ENCODE results near the gene SUSD6.

Gene SUSD6

GRCh38 chr14:69675245-69675583 is 63.8 kb downstream of the SUSD6 start:
- no peak overlapping the region for H3K4me3 ChIP-seq (ENCODE audit: low read length)
- DNase-seq (ENCODE audit: low read depth) = no peak
- TF ChIP-seq CTCF (conservative IDR thresholded peaks at IDR 0.05; ENCODE audit: low read length) = no peak

- TF ChIP-seq CTCF (conservative IDR thresholded peaks at IDR 0.05; ENCODE audit: low read length) = no peak
Observed at GRCh38 chr14:69675877-69676416, 64.6 kb downstream of the SUSD6 start.

GRCh38 chr14:69676723-69677122 is 65.3 kb downstream of the SUSD6 start:
- no peak for DNase-seq (ENCODE audit: low read depth)
- TF ChIP-seq CTCF (conservative IDR thresholded peaks at IDR 0.05; ENCODE audit: low read length) = no peak
- H3K4me3 ChIP-seq (ENCODE audit: low read length) = no peak overlapping the region

More at GRCh38 chr14:69675877-69676416, 64.6 kb downstream of the SUSD6 start:
- no peak overlapping the region for H3K4me3 ChIP-seq (ENCODE audit: low read length)
- DNase-seq (ENCODE audit: low read depth) = no peak

- no peak for TF ChIP-seq CTCF (conservative IDR thresholded peaks at IDR 0.05; ENCODE audit: low read length)
- no peak for DNase-seq (ENCODE audit: low read depth)
- no peak overlapping the region for H3K4me3 ChIP-seq (ENCODE audit: low read length)
Observed at GRCh38 chr14:69680297-69680696, 68.9 kb downstream of the SUSD6 start.

GRCh38 chr14:69682136-69682535 is 70.7 kb downstream of the SUSD6 start:
- DNase-seq (ENCODE audit: low read depth) = no peak
- TF ChIP-seq CTCF (conservative IDR thresholded peaks at IDR 0.05; ENCODE audit: low read length) = no peak
- no peak overlapping the region for H3K4me3 ChIP-seq (ENCODE audit: low read length)

- H3K4me3 ChIP-seq (ENCODE audit: low read length) = no peak overlapping the region
- no peak for TF ChIP-seq CTCF (conservative IDR thresholded peaks at IDR 0.05; ENCODE audit: low read length)
- DNase-seq (ENCODE audit: low read depth) = peak; percentile 40
Observed at GRCh38 chr14:69682621-69683263, 71.3 kb downstream of the SUSD6 start.

- no peak for TF ChIP-seq CTCF (conservative IDR thresholded peaks at IDR 0.05; ENCODE audit: low read length)
- DNase-seq (ENCODE audit: low read depth) = no peak
Observed at GRCh38 chr14:69683971-69684370, 72.6 kb downstream of the SUSD6 start.

More at GRCh38 chr14:69683971-69684370, 72.6 kb downstream of the SUSD6 start:
- no peak overlapping the region for H3K4me3 ChIP-seq (ENCODE audit: low read length)

All from AG10803 (cell line).